GM12878 (cell line): Measurements from ENCODE around the gene MGAT3. TPM values are rescaled to one million over a fixed set of nuclear protein-coding genes. Genes with fewer than 3 reads are reported as not detected.

Source experiments
- ATAC-seq: fragments of 200-7000 bp; cut with Tn5 transposase; 3 replicates; pipeline ENCODE4 v1.9.1; 2020; ENCODE audit warnings: mild to moderate bottlenecking, moderate library complexity
- BruUV-seq: library from RNA; stranded (reverse); fragments of 400-500 nt; replicated peaks from 2 replicates; lab custom pipeline; 2021; lab: Mats Ljungman, UMichigan
- CTCF ChIA-PET: fragments of 300-600 bp; sonication (Branson Sonifier 250); formaldehyde crosslinking; extraction: SDS; loops from one replicate; lab custom pipeline; 2021; ENCODE audit warnings: inconsistent platforms; lab: Yijun Ruan, JAX
- POLR2A ChIA-PET: fragments of 350-600 bp; formaldehyde crosslinking; extraction: SDS; loops from one replicate; lab custom pipeline; 2021; ENCODE audit warnings: inconsistent platforms; lab: Charles Lee
- RAD21 ChIA-PET: fragments of 300-600 bp; sonication (Branson Sonifier 250); formaldehyde crosslinking; loops from one replicate; lab custom pipeline; 2023; ENCODE audit warnings: antibody characterized with exemption; ENCODE audit not compliant: unreplicated experiment; lab: Charles Lee
- SMC1A ChIA-PET: fragments of 300-600 bp; sonication (Branson Sonifier 250); formaldehyde crosslinking; loops from one replicate; lab custom pipeline; 2023; ENCODE audit not compliant: unreplicated experiment, uncharacterized antibody; lab: Charles Lee
- DNase-seq: peaks from one replicate; pipeline ENCODE4 v3.0.0-alpha.2; 2011; ENCODE audit warnings: low read depth, low spot score
- FAIRE-seq: peaks from 3 replicates; lab custom pipeline; 2011; peaks lifted over from hg19 to GRCh38; lab: Jason Lieb, UNC
- H2AFZ ChIP-seq: 2 replicates; pipeline ENCODE4 v1.6.0; 2011; ENCODE audit warnings: low read depth, low read length, control low read depth; ENCODE audit not compliant: control insufficient read depth
- H3K27ac ChIP-seq: 2 replicates; pipeline ENCODE4 v1.5.1; 2011; ENCODE audit warnings: control low read depth; ENCODE audit not compliant: control insufficient read depth, insufficient read depth
- H3K27me3 ChIP-seq, 2 experiments: replicated peaks in 1 of 2; 2 replicates each; pipeline versions ENCODE4 v1.6.0 to v1.6.1; 2011; ENCODE audit warnings: low read length in 1 of 2; ENCODE audit not compliant: control insufficient read depth in 2 of 2, insufficient read depth in 2 of 2
- H3K36me3 ChIP-seq, 2 experiments: 2 replicates each; pipeline ENCODE4 v1.5.1; 2011; ENCODE audit warnings: low read length in 1 of 2; ENCODE audit not compliant: control insufficient read depth in 2 of 2, insufficient read depth in 2 of 2
- H3K4me1 ChIP-seq: 2 replicates; pipeline ENCODE4 v1.6.1; 2011; ENCODE audit warnings: mild to moderate bottlenecking, low read length, moderate library complexity, mixed read lengths; ENCODE audit not compliant: control insufficient read depth, insufficient read depth
- H3K4me2 ChIP-seq: 2 replicates; pipeline ENCODE4 v1.6.0; 2011; ENCODE audit warnings: control low read depth; ENCODE audit not compliant: control insufficient read depth, insufficient read depth
- H3K4me3 ChIP-seq: fragments of 200-600 bp; sonication (generic); 2 replicates; pipeline ENCODE4 v1.5.1; 2016
- H3K79me2 ChIP-seq: 2 replicates; pipeline ENCODE4 v1.6.0; 2011; ENCODE audit warnings: low read length; ENCODE audit not compliant: control insufficient read depth, insufficient read depth
- H3K9ac ChIP-seq: 2 replicates; pipeline ENCODE4 v1.8.0; 2011; ENCODE audit warnings: low read length, control low read depth, mixed read lengths; ENCODE audit not compliant: control insufficient read depth, insufficient read depth
- H3K9me3 ChIP-seq: replicated peaks from 3 replicates; pipeline ENCODE4 v1.5.1; 2011; ENCODE audit warnings: mild to moderate bottlenecking, low read length; ENCODE audit not compliant: control insufficient read depth, insufficient read depth
- H4K20me1 ChIP-seq: 2 replicates; pipeline ENCODE4 v1.6.0; 2011; ENCODE audit not compliant: control insufficient read depth, insufficient read depth
- HDGF ChIP-seq: fragments of 450-650 bp; IDR thresholded peaks from 2 replicates; pipeline ENCODE4 v1.6.1; 2016; ENCODE audit warnings: antibody characterized with exemption
- KLF5 ChIP-seq: fragments of 450-650 bp; IDR thresholded peaks from 2 replicates; pipeline ENCODE4 v1.6.1; 2014; ENCODE audit warnings: mild to moderate bottlenecking; ENCODE audit not compliant: partially characterized antibody
- POLR2A ChIP-seq: IDR thresholded peaks from 2 replicates; pipeline ENCODE4 v1.6.1; 2011; ENCODE audit warnings: low read depth, mild to moderate bottlenecking, low read length
- WGBS: methylation state at CpG from one replicate; pipeline ENCODE4 v1.1.6; 2016; ENCODE audit warnings: low lambda C conversion rate; ENCODE audit not compliant: insufficient replicate concordance, insufficient coverage; ENCODE audit errors: missing lambda C conversion rate; 5-methylcytosine and 5-hydroxymethylcytosine counted together
- in situ Hi-C: fragments of 300-500 bp; cut with MboI; formaldehyde crosslinking; loops from 9 replicates; pipeline ENCODE4 v1.14.3; 2018; ENCODE audit warnings: mixed read lengths
- intact Hi-C: fragments of 100-400 bp; cut with micrococcal nuclease; formaldehyde crosslinking; loops from one replicate; pipeline ENCODE4 v1.14.2; 2022; ENCODE audit not compliant: unreplicated experiment
- polyA plus RNA-seq, 11 experiments: library from polyadenylated mRNA; depleted of rRNA in 4 of 11; unstranded in 6 of 11; stranded (reverse) in 5 of 11; fragments of >200 nt; fragmentation: Nextera tagmentation in 4 of 11; fragmentation: Illumina TruSeq in 1 of 11; extraction: Ambion mirVana in 4 of 11; extraction: Trizol in 1 of 11; gene quantifications; 1 replicate in 1 of 11; 2 replicates in 10 of 11; pipeline versions ENCODE4 v1.2.1 to v1.2.3, GENCODE V29; 2011 to 2016; ENCODE audit warnings: inconsistent platforms in 2 of 11, missing spikeins in 2 of 11, low read depth in 1 of 11
- total RNA-seq, 4 experiments: library from RNA; depleted of rRNA in 3 of 4; stranded (reverse); fragments of >200 nt in 3 of 4; fragmentation: Illumina TruSeq in 1 of 4; extraction: Trizol in 1 of 4; gene quantifications; 2 replicates each; pipeline versions ENCODE4 v1.2.1 to v1.2.3, GENCODE V29; 2013 to 2021

The MGAT3 gene
- total and polyA plus RNA-seq, 10 of the 15 experiments (the other 5 are each of a cell fraction or from before 2014, with no cell fraction given) = 0.32 to 40.2 (median 11.9) TPM

GRCh38 chr22:39469681-39470450 lies 13.1 kb downstream of the MGAT3 start:
- POLR2A ChIA-PET = interaction anchor here (1.0 to 5.0 kb wide), 6 partner anchors 8 to 31 kb away, joined by 4 to 38 read pairs (median 8); no protein-coding TSS in a partner anchor
- peaks cover 7 to 20% of the 10 kb centered on the region in 2 experiments; a peak in 3 of 4 replicates for H3K36me3 ChIP-seq
- no peak overlapping the region for H2AFZ ChIP-seq
- BruUV-seq = no TSS peak
- no peaks in the 10 kb centered on the region for H3K9me3 ChIP-seq
- RAD21 ChIA-PET = interaction anchor here (4.3 kb wide), 1 partner anchor 22 kb away, joined by 27 read pairs; no protein-coding TSS in a partner anchor
- TF ChIP-seq HDGF (0 out of 2 replicates have a peak, but pooled peaks have one; percentile 23), KLF5 (no peak), POLR2A (peak; percentile 33; the same call in 1 of the 2 replicates)
- H3K4me3 ChIP-seq = no peak overlapping the region
- DNase-seq (no peak), FAIRE-seq (no peak), ATAC-seq (no peak)
- H4K20me1 ChIP-seq = no peaks in the 10 kb centered on the region; the same call in 1 of the 2 replicates
- SMC1A ChIA-PET = interaction anchor here (1.2 to 2.5 kb wide), 3 partner anchors 8 to 138 kb away, joined by 5 to 8 read pairs (median 6); no protein-coding TSS in a partner anchor
- no peak overlapping the region for H3K4me2 ChIP-seq
- H3K79me2 ChIP-seq = peaks cover 71% of the 10 kb centered on the region
- CTCF ChIA-PET = interaction anchor here (0.7 to 3.4 kb wide), 2 partner anchors 8 to 33 kb away, joined by 3 to 15 read pairs; no protein-coding TSS in a partner anchor
- intact Hi-C loops = no loop called here
- in situ Hi-C loops = no loop called here
- H3K27me3 ChIP-seq = no peaks in the 10 kb centered on the region
- WGBS = 76% methylated on average over 26 of the region's 26 CpGs
- no peak overlapping the region for H3K9ac ChIP-seq
- no peak overlapping the region for H3K27ac ChIP-seq
- peaks cover 60% of the 10 kb centered on the region for H3K4me1 ChIP-seq
